GOT3 (cell line): Measurements from ENCODE around the gene ADAMTSL1.

Source experiments
- DNase-seq: peaks from one replicate; lab custom pipeline; 2025; ENCODE audit warnings: mixed read lengths; lab: John Stamatoyannopoulos, UW

The ADAMTSL1 gene

GRCh38 chr9:18564018-18564880, 90.3 kb downstream of the ADAMTSL1 start:
- no peak for DNase-seq

- no peak for DNase-seq
These were observed 92.2 kb downstream of the ADAMTSL1 start for GRCh38 chr9:18566121-18566520.

GRCh38 chr9:18568973-18569372, 95.0 kb downstream of the ADAMTSL1 start:
- no peak for DNase-seq

- no peak for DNase-seq
These were observed 96.1 kb downstream of the ADAMTSL1 start for GRCh38 chr9:18569941-18570630.

- no peak for DNase-seq
These were observed 99.1 kb downstream of the ADAMTSL1 start for GRCh38 chr9:18573021-18573556.

- DNase-seq = no peak
These were observed 101.7 kb downstream of the ADAMTSL1 start for GRCh38 chr9:18575686-18576085.

GRCh38 chr9:18579536-18579935, 105.6 kb downstream of the ADAMTSL1 start:
- DNase-seq = no peak

- no peak for DNase-seq
These were observed 106.2 kb downstream of the ADAMTSL1 start for GRCh38 chr9:18580151-18580550.

GRCh38 chr9:18585996-18586395, 112.0 kb downstream of the ADAMTSL1 start:
- DNase-seq = no peak

GRCh38 chr9:18588002-18588401, 114.0 kb downstream of the ADAMTSL1 start:
- DNase-seq = no peak

- DNase-seq = no peak
These were observed 117.3 kb downstream of the ADAMTSL1 start for GRCh38 chr9:18591261-18591660.

GRCh38 chr9:18594837-18595236, 120.9 kb downstream of the ADAMTSL1 start:
- no peak for DNase-seq

GRCh38 chr9:18595597-18595996, 121.6 kb downstream of the ADAMTSL1 start:
- no peak for DNase-seq

GRCh38 chr9:18596920-18597319, 123.0 kb downstream of the ADAMTSL1 start:
- no peak for DNase-seq

- no peak for DNase-seq
These were observed 125.0 kb downstream of the ADAMTSL1 start for GRCh38 chr9:18598969-18599368.

GRCh38 chr9:18601026-18601425, 127.1 kb downstream of the ADAMTSL1 start:
- DNase-seq = no peak

- DNase-seq = no peak
These were observed 128.0 kb downstream of the ADAMTSL1 start for GRCh38 chr9:18601956-18602355.

GRCh38 chr9:18604767-18605730, 131.1 kb downstream of the ADAMTSL1 start:
- DNase-seq = no peak

GRCh38 chr9:18605766-18606180, 131.8 kb downstream of the ADAMTSL1 start:
- no peak for DNase-seq

- DNase-seq = no peak
These were observed 132.3 kb downstream of the ADAMTSL1 start for GRCh38 chr9:18606281-18606680.

GRCh38 chr9:18606846-18607245, 132.9 kb downstream of the ADAMTSL1 start:
- no peak for DNase-seq

- DNase-seq = no peak
These were observed 134.4 kb downstream of the ADAMTSL1 start for GRCh38 chr9:18608371-18608770.
